Measurements from ENCODE around the gene SSX2IP.

DNA sequence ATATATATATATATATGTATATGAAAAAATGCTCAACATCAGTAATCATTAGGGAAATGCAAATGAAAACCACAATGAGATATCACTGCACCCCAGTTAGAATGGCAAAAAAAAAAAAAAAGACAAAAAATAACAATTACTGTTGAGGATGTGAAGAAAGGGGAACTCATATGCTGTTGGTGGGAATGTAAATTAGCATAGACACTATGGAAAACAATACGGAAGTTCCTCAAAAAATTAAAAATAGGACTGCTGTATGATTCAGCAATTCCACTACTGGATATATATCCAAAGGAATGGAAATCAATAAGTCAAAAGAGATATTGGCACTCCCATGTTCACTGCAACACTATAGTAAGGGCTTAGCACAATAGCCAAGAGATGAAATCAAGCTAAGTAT lies 74.5 kb downstream of the SSX2IP start:
- TF ChIP-seq, protein P1, sequence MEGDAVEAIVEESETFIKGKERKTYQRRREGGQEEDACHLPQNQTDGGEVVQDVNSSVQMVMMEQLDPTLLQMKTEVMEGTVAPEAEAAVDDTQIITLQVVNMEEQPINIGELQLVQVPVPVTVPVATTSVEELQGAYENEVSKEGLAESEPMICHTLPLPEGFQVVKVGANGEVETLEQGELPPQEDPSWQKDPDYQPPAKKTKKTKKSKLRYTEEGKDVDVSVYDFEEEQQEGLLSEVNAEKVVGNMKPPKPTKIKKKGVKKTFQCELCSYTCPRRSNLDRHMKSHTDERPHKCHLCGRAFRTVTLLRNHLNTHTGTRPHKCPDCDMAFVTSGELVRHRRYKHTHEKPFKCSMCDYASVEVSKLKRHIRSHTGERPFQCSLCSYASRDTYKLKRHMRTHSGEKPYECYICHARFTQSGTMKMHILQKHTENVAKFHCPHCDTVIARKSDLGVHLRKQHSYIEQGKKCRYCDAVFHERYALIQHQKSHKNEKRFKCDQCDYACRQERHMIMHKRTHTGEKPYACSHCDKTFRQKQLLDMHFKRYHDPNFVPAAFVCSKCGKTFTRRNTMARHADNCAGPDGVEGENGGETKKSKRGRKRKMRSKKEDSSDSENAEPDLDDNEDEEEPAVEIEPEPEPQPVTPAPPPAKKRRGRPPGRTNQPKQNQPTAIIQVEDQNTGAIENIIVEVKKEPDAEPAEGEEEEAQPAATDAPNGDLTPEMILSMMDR (IDR thresholded peaks at IDR 0.05), result no peak
- no peak for TF ChIP-seq POLR2A (IDR thresholded peaks at IDR 0.05)

Measured in upper lobe of left lung (tissue), 4 donors.